DOHH2 (cell line): ENCODE results near the gene SPAG16.

Source experiments
- H3F3A ChIP-seq: fragments of 200-600 bp; sonication (generic), shearing (Covaris generic); 2 replicates; pipeline ENCODE4 v1.6.0; 2016; ENCODE audit warnings: antibody characterized with exemption, mild to moderate bottlenecking; ENCODE audit not compliant: control insufficient read depth, insufficient read depth
- H3K27ac ChIP-seq: fragments of 200-600 bp; sonication (generic); 2 replicates; pipeline ENCODE4 v1.5.1; 2014; ENCODE audit warnings: low read depth, mild to moderate bottlenecking, low read length, moderate library complexity
- H3K27me3 ChIP-seq: fragments of 200-600 bp; sonication (generic); 2 replicates; pipeline ENCODE4 v1.6.1; 2014; ENCODE audit warnings: mild to moderate bottlenecking, low read length, mixed read lengths; ENCODE audit not compliant: control insufficient read depth
- H3K36me3 ChIP-seq: fragments of 200-600 bp; sonication (generic); 2 replicates; pipeline ENCODE4 v1.6.1; 2014; ENCODE audit warnings: mild to moderate bottlenecking, low read length, moderate library complexity, mixed read lengths; ENCODE audit not compliant: control insufficient read depth
- H3K4me1 ChIP-seq: fragments of 200-600 bp; sonication (generic); 2 replicates; pipeline ENCODE4 v1.6.1; 2014; ENCODE audit warnings: mild to moderate bottlenecking, low read length, mixed read lengths; ENCODE audit not compliant: control insufficient read depth
- H3K4me2 ChIP-seq: fragments of 200-600 bp; sonication (generic); 2 replicates; pipeline ENCODE4 v1.6.0; 2014; ENCODE audit warnings: mild to moderate bottlenecking, low read length, moderate library complexity
- H3K4me3 ChIP-seq: fragments of 200-600 bp; sonication (generic); 2 replicates; pipeline ENCODE4 v1.5.1; 2014; ENCODE audit warnings: mild to moderate bottlenecking, low read length, mixed read lengths
- H3K79me2 ChIP-seq: fragments of 200-600 bp; sonication (generic); 2 replicates; pipeline ENCODE4 v1.6.1; 2014; ENCODE audit warnings: mild to moderate bottlenecking, low read length, mixed read lengths; ENCODE audit not compliant: control insufficient read depth
- H3K9me2 ChIP-seq: fragments of 200-600 bp; sonication (generic); replicated peaks from 2 replicates; pipeline ENCODE4 v1.6.1; 2014; ENCODE audit warnings: mild to moderate bottlenecking, low read length, mixed read lengths; ENCODE audit not compliant: control insufficient read depth
- H3K9me3 ChIP-seq: fragments of 200-600 bp; sonication (generic); 2 replicates; pipeline ENCODE4 v1.6.1; 2014; ENCODE audit warnings: antibody characterized with exemption, low read length, mixed read lengths; ENCODE audit not compliant: control insufficient read depth, insufficient read depth
- H4K20me1 ChIP-seq: fragments of 200-600 bp; sonication (generic); 2 replicates; pipeline ENCODE4 v1.6.0; 2014; ENCODE audit warnings: low read depth, mild to moderate bottlenecking, antibody characterized with exemption, low read length, moderate library complexity; ENCODE audit not compliant: control insufficient read depth, insufficient read depth
- EZH2phosphoT487 ChIP-seq: fragments of 200-600 bp; sonication (generic); IDR thresholded peaks from 2 replicates; pipeline ENCODE4 v1.6.1; 2017; ENCODE audit warnings: borderline replicate concordance, mild to moderate bottlenecking, antibody characterized with exemption, low read length, moderate library complexity, mixed read lengths
- TF ChIP-seq, protein P1 (sequence below): fragments of 200-600 bp; sonication (generic); IDR thresholded peaks from one replicate; pipeline ENCODE4 v1.5.1; 2014; ENCODE audit warnings: antibody characterized with exemption, mild to moderate bottlenecking, low read depth, low read length; ENCODE audit not compliant: poor library complexity, severe bottlenecking

Gene SPAG16

DNA sequence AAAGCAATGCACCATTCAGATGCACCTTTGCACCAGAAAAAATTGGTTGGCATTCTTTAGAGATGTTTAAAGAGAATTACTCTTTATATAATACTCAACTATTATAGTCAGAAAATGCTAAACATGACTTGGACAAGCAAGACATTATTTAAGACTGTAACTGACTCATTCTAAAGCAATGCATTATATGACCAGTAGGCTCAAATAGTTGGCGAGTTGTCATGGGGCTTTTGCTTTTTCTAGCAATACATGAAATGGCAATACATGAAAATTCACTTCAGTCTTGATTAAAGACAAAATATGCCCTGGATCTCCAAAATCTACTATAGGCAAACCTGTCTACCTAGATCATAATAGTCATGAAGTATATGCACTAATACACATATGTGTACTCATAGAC is 909.7 kb downstream of the SPAG16 start:
- no peaks in the 10 kb centered on the region for H3K9me3 ChIP-seq
- TF ChIP-seq, protein P1, sequence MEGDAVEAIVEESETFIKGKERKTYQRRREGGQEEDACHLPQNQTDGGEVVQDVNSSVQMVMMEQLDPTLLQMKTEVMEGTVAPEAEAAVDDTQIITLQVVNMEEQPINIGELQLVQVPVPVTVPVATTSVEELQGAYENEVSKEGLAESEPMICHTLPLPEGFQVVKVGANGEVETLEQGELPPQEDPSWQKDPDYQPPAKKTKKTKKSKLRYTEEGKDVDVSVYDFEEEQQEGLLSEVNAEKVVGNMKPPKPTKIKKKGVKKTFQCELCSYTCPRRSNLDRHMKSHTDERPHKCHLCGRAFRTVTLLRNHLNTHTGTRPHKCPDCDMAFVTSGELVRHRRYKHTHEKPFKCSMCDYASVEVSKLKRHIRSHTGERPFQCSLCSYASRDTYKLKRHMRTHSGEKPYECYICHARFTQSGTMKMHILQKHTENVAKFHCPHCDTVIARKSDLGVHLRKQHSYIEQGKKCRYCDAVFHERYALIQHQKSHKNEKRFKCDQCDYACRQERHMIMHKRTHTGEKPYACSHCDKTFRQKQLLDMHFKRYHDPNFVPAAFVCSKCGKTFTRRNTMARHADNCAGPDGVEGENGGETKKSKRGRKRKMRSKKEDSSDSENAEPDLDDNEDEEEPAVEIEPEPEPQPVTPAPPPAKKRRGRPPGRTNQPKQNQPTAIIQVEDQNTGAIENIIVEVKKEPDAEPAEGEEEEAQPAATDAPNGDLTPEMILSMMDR: no peak
- TF ChIP-seq EZH2phosphoT487: no peak
- H3K79me2 ChIP-seq: no peaks in the 10 kb centered on the region
- H4K20me1 ChIP-seq: no peaks in the 10 kb centered on the region
- no peaks in the 10 kb centered on the region for H3K9me2 ChIP-seq
- H3K4me2 ChIP-seq: no peak overlapping the region
- no peaks in the 10 kb centered on the region for H3F3A ChIP-seq
- no peaks in the 10 kb centered on the region for H3K27me3 ChIP-seq
- no peaks in the 10 kb centered on the region for H3K4me1 ChIP-seq
- H3K4me3 ChIP-seq: no peak overlapping the region
- no peak overlapping the region for H3K27ac ChIP-seq
- no peaks in the 10 kb centered on the region for H3K36me3 ChIP-seq

DNA sequence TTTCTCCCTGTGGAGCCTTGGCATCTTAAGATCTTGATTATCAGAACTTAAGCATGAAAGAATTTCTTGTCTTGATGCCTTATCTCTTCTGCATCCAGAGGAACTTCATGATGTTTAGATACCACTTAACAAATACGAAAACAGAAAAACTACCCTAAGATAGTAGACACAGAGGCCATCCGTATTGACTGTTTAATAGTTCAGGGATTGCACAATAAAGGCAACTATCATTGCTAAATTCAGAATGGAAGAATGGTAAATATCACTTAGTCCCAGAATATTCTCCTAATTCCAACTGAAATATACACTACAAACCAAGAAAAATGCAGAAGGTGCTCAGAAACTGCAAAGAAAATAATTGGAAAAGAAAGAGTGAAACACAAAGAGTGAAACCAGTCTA is 912.0 kb downstream of the SPAG16 start:
- Histone ChIP-seq H3F3A (no peaks in the 10 kb centered on the region), H3K27me3 (no peaks in the 10 kb centered on the region), H3K27ac (no peak overlapping the region), H4K20me1 (no peaks in the 10 kb centered on the region), H3K9me3 (no peaks in the 10 kb centered on the region), H3K9me2 (no peaks in the 10 kb centered on the region), H3K4me3 (no peak overlapping the region), H3K4me1 (no peaks in the 10 kb centered on the region), H3K79me2 (no peaks in the 10 kb centered on the region), H3K4me2 (no peak overlapping the region), H3K36me3 (no peaks in the 10 kb centered on the region)
- TF ChIP-seq, protein P1: no peak
- no peak for TF ChIP-seq EZH2phosphoT487

DNA sequence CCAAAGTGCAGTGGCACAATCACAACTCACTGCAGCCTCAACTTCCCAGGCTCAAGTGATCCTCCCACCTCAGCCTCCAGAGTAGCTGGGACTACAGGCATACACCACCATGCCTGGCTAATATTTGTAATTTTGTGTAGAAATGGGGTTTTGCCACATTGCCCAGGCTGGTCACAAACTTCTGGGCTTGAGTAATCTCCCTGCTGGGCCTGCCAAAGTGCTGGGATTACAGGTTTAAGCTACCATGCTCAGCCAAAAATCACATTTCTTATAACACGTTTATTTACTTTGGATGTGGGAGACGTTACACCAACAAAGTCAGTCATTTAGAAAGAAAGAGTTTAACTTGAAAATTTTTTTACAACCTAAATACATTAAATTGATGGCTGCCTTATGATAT is 917.6 kb downstream of the SPAG16 start:
- TF ChIP-seq, protein P1: no peak
- no peak for TF ChIP-seq EZH2phosphoT487
- no peaks in the 10 kb centered on the region for H3K4me1 ChIP-seq
- no peak overlapping the region for H3K4me3 ChIP-seq
- no peaks in the 10 kb centered on the region for H3K9me2 ChIP-seq
- no peaks in the 10 kb centered on the region for H3F3A ChIP-seq
- no peaks in the 10 kb centered on the region for H3K9me3 ChIP-seq
- H3K4me2 ChIP-seq: no peak overlapping the region
- H3K36me3 ChIP-seq: no peaks in the 10 kb centered on the region
- no peak overlapping the region for H3K27ac ChIP-seq
- H3K27me3 ChIP-seq: no peaks in the 10 kb centered on the region
- H4K20me1 ChIP-seq: no peaks in the 10 kb centered on the region
- no peaks in the 10 kb centered on the region for H3K79me2 ChIP-seq

DNA sequence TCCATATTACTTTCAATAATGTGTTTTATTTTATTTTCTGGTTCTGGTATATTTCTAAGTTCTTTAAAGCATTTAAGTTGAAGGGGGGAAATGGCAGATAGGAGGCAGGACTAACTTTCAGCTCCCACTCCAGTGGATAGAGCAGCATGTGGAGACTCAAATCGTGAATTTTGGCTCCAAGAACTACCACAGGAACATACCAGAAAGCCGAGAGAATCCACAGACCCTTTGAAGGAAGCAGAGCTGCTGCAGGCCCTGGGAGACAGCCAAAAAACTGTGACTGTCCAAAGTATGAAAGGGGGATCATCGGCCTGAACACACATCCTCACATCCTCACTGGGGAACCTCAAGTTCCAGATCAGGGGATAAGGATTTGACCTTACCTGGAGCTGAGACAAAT is 919.0 kb downstream of the SPAG16 start:
- H3K9me2 ChIP-seq: no peaks in the 10 kb centered on the region
- H4K20me1 ChIP-seq: no peaks in the 10 kb centered on the region
- H3K36me3 ChIP-seq: no peaks in the 10 kb centered on the region
- TF ChIP-seq, protein P1: no peak
- no peak for TF ChIP-seq EZH2phosphoT487
- H3K4me1 ChIP-seq: no peaks in the 10 kb centered on the region
- H3K27ac ChIP-seq: no peak overlapping the region
- no peaks in the 10 kb centered on the region for H3K27me3 ChIP-seq
- H3K9me3 ChIP-seq: no peaks in the 10 kb centered on the region
- no peak overlapping the region for H3K4me2 ChIP-seq
- no peaks in the 10 kb centered on the region for H3K79me2 ChIP-seq
- no peaks in the 10 kb centered on the region for H3F3A ChIP-seq
- no peak overlapping the region for H3K4me3 ChIP-seq
